NCI-H748 treated with DMSO at 0.1 percent for 48 hours (cell line): ENCODE results near the gene ROBO1.
"Not testable (repeated sequence)": the region's sequence is repeated elsewhere in the genome, so short reads cannot be mapped to it uniquely, and the experiment has no call there.

Source experiments
- DNase-seq: peaks from one replicate; lab custom pipeline; 2025; lab: John Stamatoyannopoulos, UW

Gene ROBO1

GRCh38 chr3:79767905-79768267 lies at the start of gene ROBO1:
TSS of gene ROBO1 (minus strand) at chr3:79767998.
- no peak for DNase-seq

- no peak for DNase-seq
Measured at GRCh38 chr3:79817224-79817623, 49.4 kb upstream of the ROBO1 start.

GRCh38 chr3:79815478-79815877 lies 47.7 kb upstream of the ROBO1 start:
- no peak for DNase-seq

GRCh38 chr3:79810581-79810980 lies 42.8 kb upstream of the ROBO1 start:
- DNase-seq, result no peak

DNA sequence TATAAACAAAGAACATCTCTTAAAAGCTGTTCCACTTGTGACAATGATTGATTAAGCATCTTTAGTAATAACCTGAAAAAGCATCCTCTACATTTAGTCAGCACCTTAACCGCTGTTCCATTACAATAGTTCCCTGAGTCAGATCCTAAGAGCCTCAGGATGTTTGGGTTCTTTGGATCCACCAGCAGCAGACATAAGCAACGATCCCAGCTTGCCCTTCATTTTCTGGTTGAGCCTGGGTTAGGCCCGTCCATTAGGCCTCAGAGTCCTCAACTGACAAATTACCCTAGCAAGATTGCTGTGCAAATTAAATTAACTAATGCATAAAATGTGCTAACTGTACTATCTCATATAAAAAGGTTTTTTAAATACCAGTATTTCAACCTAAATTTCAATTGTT lies 42.3 kb upstream of the ROBO1 start:
- DNase-seq, result no peak

DNA sequence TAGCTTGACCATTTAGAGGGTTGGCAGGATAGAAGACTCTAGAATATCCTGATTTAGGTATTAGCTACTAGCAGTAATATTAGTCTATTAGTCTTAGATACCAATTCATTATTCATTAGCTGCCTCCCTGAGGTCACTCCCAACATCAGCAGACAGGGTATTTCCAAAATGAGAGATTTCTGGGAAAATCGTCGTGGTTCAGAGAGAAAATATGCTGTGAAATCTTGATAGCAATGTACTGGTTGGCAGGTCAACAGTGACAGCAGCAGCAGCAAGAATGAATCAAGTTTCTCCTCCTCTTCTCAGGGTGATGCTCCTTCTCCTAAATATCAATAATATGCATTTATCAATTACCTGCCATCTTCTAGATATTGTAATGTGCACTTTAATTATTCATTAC lies 41.3 kb upstream of the ROBO1 start:
- DNase-seq, result no peak

GRCh38 chr3:79808515-79808914 lies 40.7 kb upstream of the ROBO1 start:
- DNase-seq, result no peak

GRCh38 chr3:79790177-79790576 lies 22.4 kb upstream of the ROBO1 start:
- not testable (repeated sequence) for DNase-seq

DNA sequence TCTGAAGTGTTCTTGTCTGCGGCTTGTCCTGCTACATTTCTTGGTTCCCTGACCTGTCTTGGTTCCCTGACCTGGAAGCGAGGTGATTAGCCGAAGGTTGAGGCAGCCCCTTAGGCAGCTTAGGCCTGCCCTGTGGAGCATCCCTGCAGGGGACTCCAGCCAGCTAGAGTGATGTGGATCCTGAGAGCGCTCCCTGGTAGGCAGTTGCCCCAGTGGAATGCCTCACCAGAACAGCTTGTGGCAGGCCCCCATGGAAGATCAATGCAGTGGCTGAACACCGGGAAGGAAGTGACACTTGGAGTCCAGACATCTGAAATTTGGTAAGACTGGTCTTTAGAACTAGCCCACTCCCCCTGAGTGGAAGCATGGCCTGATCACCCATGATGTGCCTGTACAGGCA lies 5.5 kb upstream of the ROBO1 start:
- DNase-seq, result no peak

- no peak for DNase-seq
Measured at GRCh38 chr3:79769229-79769628, 1.4 kb upstream of the ROBO1 start.

DNA sequence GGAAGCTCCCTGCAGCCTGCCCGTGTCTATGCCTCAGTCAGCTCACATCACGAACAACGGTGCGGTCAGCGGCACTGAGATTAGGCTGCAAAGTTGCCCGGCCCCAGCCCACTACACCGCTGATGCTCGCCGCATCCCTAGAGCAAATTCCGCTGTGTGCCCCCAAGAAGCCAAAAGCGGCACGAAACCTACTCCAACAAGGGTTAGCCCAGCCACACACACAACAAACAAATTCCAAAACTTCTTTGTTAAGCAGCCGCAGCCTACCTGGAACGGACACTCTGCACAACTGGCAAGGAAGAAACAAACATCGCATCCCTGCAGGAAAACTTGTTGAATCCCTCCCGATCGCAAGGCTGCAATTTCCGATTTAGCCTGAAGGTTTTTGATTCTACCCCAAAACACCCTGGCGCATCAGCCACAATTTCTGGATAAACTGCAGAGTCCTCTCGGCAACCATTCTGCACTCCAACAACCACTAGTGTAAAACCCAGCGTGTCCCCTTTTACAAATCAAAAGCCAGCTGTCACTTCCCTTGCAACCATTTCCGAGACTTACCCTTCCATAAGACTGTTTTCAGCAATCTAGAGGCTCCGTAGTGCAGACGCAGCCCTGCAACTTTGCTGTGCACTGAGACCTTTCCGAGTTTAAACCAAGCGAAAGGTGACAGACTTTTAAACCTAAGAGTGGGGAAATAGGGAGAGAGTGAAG lies 449 bp downstream of the ROBO1 start:
- DNase-seq, result no peak

GRCh38 chr3:79766496-79767193 lies 1.2 kb downstream of the ROBO1 start:
- no peak for DNase-seq

- DNase-seq, result no peak
Measured at GRCh38 chr3:79765911-79766310, 1.9 kb downstream of the ROBO1 start.

GRCh38 chr3:79761441-79761840 lies 6.4 kb downstream of the ROBO1 start:
- DNase-seq, result no peak

GRCh38 chr3:79751703-79752102 lies 16.1 kb downstream of the ROBO1 start:
- DNase-seq, result no peak

DNA sequence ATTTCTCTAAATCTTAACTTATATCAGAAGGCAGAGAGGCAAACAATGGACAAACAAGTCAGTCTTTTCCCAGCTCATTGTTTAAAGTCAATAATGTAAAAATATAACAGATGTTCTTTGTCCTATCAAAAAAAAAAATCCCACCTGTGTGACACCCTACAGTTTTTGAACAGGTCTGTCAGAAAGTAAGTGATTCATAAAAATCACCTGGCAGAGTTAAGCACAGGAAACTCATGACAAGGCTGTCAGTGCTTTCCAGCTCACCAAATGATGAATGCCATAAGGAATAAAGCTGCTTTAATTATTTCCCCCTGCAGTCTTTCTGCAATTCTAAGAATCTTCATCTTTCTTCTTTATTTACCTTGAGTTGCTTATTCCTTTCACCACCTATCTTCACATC lies 30.3 kb downstream of the ROBO1 start:
- DNase-seq, result no peak

DNA sequence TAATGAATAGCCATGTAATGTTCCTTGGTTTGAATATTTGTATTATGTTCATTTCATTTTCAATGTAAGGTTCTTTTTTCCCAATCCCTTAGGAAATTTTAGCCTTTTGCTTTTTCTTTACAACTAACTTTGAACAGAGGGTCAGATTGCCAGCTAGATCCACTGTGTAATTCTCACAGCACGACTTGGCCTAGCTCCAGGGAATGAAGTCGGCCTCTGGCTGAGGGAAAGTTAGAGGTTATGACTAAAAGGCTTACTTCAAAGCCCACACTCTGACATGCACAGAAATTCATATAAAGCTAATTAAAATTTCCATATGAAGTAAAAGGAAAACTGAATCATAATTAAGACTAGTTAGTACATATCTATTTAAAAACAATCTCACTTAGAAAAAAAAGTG lies 38.7 kb downstream of the ROBO1 start:
- no peak for DNase-seq

GRCh38 chr3:79726786-79727185 lies 41.0 kb downstream of the ROBO1 start:
- no peak for DNase-seq

GRCh38 chr3:79724206-79724605 lies 43.6 kb downstream of the ROBO1 start:
- DNase-seq, result no peak

DNA sequence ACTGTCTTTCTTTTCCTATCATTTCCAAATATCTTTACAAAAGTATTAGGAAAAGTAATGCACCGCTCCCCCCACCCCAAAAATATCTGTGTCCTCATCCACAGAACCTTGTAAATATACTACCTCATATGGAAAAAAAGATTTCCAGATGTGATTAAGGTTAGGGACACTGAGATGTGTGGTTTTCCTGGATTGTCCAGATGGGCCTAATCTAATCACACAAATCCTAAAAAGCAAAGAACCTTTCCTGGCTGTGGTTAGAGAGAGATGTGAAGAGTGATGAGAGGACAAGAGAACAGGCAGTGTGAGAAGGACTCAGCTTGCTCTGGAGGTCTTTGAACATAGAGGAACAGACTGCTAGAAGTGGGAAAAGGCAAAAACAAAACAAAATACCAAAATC lies 77.7 kb downstream of the ROBO1 start:
- no peak for DNase-seq

GRCh38 chr3:79685108-79685507 lies 82.7 kb downstream of the ROBO1 start:
- DNase-seq, result no peak

GRCh38 chr3:79684041-79684440 lies 83.8 kb downstream of the ROBO1 start:
- DNase-seq, result no peak

DNA sequence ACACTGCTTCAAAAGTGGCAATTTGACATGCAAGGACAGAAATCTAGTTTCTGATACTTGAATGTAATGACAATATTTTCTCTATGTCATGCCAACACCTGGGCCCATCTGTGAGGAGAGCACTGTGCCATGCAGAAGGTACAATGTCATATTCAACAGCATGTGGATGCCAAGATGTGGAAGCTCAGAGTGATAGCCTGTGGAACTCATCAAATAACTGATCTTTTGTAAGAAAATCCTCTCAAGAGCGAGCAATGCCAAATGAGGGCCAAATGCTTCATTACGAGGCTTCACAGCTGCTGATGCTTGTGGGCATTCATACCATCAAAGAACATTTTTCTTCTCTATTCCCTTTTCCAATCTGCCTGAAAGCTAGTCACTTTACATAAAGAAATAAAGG lies 95.1 kb downstream of the ROBO1 start:
- DNase-seq, result no peak

DNA sequence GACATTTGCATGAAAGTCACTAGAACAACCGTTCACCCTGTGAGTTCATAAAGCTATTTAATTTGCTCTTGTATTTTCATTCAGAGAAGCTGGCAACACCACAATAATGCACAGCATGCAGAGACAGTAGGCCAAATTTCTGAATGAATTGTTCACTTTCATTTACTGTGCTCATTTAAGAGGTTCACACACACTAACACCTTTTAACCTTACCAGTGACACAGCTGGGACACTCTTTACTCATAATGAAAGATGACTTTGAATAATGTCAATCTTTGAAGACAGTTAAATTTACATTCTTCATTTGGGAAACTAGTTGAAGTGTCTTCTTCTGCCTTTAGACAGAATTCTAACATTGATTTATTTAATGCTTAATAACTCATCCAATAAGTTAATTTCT lies 95.7 kb downstream of the ROBO1 start:
- DNase-seq, result no peak
